HG03280 (cell line): Measurements from ENCODE around the gene SLC6A5.

Experiments
- ATAC-seq: cut with Tn5 transposase; IDR thresholded peaks from one replicate; pipeline ENCODE4 v1.9.1; 2021; ENCODE audit warnings: mild to moderate bottlenecking, moderate library complexity; ENCODE audit not compliant: unreplicated experiment

Gene SLC6A5

DNA sequence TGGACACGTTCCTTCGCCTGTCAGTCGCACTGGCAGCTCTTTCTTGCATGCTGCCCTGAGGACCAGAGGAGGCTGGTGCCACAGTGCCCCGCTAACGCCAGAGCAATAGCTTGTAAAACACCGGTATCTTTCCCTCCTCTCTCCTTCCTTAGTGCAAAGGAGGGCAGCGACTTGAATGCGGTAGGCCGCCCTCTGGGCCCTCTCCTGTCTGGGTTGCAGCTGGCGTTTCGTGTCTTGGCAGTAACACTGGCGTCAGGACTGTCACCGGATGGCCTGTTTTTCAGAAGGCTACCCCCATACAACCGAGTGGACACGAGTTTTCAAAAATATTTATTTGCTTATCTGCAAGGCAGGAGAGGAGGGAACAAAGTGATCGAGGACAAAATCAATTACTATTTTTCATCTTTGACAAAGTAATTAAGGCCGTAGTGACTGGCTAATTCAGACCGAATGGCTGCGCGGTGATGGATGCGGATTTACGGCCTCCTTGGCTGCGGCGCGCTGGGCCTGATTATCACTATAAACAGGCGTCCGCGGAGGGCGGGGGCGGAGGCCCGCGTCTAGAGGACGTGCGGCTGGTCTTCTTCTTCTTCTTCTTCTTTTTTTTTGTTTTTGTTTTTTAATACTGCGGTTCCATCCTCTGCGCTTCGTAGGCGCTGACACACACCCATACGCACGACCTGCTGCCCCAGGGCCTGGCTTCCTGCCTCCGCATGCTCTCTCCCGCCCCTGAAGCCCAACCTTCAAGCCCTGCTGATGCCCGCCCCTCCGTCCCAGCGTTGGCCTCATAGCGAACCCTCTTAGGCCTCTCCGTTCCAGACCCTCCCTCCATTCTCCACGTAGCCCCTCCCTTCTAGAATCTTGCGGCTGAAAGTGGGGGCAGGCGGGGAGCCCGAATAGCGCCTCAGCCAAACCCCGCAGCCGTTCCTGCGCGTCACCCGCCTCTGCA, 2.9 kb upstream of the SLC6A5 start:
- no peak for ATAC-seq

GRCh38 chr11:20597154-20597679, 2.2 kb upstream of the SLC6A5 start:
- no peak for ATAC-seq

- ATAC-seq = no peak
Observed at GRCh38 chr11:20597680-20598484, 1.5 kb upstream of the SLC6A5 start.

- no peak for ATAC-seq
Observed at GRCh38 chr11:20598492-20598891, 916 bp upstream of the SLC6A5 start.

DNA sequence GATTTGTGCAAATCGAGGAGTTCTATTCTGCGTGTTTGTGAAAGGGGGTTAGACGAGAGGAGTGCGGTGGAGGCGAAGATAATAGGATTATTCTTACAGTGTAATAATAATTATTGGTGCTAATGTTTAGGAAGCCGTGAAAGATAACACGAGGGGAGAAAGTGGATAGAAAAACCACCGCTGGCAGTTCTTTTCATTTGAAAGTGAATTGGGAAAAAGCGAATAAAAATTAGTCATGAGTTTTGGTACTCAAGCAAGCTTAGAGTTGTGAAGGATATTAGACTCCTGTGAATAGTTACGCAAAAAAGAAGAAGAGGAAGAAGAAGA, 575 bp downstream of the SLC6A5 start:
- no peak for ATAC-seq

DNA sequence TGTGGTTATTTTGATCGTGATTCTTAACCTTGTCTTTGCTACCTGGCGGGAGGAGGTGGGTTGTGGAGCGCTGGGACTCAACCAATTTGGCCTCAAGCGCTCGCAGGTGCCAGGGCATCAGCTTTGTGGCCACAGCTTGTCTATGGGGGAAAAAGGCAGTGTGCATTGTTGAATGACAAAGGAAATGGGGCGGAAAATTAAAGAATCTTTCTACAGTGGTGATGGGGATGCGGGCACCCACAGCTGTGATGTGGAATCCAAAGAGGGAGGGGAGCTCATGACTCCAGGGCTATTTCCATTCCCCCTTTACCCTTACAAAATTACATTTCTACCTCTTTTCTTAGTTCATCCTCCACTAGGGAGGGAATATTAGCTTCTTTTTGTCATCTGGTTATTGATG, 1.1 kb downstream of the SLC6A5 start:
- no peak for ATAC-seq

DNA sequence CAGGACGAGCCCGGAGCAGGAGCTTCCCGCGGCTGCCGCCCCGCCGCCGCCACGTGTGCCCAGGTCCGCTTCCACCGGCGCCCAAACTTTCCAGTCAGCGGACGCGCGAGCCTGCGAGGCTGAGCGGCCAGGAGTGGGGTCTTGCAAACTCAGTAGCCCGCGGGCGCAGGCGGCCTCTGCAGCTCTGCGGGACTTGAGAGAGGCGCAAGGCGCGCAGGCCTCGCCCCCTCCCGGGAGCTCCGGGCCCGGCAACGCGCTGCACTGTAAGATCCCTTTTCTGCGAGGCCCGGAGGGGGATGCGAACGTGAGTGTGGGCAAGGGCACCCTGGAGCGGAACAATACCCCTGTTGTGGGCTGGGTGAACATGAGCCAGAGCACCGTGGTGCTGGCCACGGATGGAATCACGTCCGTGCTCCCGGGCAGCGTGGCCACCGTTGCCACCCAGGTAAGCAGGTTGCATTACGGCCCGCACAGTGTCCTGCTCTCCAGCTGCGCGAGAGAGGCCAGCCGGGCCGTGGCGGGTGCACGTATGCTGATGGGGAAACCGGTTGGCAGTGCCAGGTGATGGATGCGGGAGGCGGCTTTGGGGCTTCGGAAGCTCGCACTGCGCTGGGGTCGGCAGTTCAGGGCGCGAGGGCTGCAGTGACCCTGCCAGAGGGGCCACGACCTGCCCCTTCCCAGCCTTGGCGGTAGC, 2.0 kb downstream of the SLC6A5 start:
- no peak for ATAC-seq

GRCh38 chr11:20604295-20604803, 4.9 kb downstream of the SLC6A5 start:
- ATAC-seq = no peak

- no peak for ATAC-seq
Observed at GRCh38 chr11:20604864-20605601, 5.6 kb downstream of the SLC6A5 start.

DNA sequence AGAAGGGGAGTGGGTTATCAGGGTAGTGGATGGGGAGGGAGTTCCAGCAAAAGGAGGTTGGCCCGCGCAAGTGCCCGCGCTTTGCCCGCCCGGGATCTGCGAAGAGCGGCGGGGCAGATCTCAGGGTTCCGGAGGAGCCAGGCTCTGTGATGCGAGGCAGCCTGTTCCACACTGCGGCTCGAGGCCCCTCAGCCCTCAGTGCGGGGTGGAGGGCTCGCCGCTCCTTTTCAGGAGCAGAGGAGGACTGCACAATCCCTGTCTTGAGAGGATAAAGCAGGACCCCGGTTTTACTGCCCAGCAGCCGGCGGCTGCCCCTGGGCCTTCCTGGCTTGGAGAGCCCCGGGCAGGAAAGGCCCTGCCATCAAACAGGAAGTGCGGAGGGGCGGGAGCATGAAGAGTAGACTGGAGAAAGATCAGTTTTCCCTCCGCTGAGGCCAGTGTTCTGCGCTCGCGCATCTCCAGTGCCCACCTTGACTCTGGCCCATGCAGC, 6.2 kb downstream of the SLC6A5 start:
- ATAC-seq = no peak

- no peak for ATAC-seq
Observed at GRCh38 chr11:20608934-20609333, 9.5 kb downstream of the SLC6A5 start.

DNA sequence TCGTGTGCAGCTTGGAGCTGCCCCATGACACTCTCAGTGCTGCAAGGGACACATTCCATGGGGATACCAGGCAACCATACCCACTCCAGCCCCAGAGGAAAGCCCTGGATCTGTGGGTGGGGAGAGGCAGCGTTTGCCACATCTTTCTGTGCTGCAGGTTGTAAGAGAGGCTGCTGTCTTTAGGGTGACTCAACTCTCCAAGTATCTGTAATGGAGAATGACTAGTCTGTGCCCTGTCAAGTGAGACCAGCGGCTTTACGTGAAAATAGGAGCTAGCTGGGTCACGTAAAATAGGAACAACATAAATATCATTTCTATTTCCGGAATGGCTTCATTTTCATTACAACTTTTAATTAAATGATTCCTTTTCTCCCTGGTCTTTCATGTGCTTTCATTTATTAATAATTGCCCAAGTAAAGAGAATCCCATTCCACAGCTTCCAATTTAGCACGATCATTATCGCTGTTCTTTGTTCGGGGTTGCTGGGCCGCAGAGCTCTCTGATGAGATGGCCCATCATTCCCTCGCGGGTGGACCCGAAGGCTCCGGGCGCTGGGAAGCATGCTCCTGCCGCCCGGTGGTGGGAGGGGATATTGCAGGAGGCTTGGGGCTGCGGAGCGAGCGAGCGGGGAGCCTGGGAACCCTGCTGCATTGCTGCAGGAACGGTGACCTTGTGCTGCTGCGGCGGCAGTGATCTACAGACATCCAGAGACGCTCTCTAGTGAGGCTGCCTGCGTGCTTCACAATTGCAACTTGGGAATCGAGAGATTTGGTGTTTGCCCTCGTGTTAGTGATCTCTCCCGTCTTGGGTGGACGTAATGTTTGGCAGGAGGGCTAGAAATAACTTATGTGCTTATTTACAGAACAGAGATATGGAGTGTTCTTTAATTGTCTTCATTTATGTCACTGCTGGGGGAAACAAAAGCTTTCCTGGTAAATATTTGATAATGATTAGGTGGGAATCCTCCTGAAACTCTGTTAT, 10.6 kb downstream of the SLC6A5 start:
- peak; percentile 97 for ATAC-seq

GRCh38 chr11:20610825-20611224, 11.4 kb downstream of the SLC6A5 start:
- ATAC-seq = no peak

- no peak for ATAC-seq
Observed at GRCh38 chr11:20611445-20611844, 12.0 kb downstream of the SLC6A5 start.

GRCh38 chr11:20611892-20612291, 12.5 kb downstream of the SLC6A5 start:
- no peak for ATAC-seq

DNA sequence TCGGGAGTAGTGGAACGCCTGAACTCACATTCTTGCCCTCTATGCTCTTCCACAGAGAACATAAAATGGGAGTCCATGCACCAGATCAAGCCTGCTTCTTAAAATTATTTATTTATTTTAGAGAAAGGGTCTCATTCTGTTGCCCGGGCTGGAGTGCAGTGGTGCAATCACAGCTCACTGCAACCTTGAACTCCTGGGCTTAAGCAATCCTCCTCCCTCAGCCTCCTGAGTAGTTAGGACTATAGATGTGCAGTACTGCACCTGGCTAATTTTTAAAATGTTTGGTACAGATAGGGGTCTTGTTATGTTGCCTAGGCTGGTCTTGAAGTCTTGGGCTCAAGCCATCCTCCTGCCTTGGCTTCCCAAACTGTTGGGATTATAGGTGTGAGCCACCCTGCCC, 13.0 kb downstream of the SLC6A5 start:
- ATAC-seq = no peak

DNA sequence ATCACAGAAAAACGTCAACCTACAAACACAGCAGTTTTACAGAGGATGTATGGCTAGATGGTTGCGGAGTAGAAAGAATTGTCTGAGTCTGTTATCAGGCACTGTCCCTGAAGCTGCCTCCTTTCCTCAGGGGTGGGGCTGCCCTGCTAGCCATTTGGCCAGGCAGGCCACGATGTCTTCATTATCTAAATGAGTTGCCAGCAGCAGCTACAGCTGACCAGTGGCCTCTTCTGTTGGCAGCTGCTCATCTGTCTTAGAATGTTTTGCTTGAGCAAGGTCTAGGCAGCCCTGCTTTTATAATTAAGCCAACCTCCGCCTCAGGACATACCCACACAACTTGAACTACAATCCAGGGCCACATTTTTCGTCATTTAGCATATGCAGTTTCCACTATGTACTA, 17.5 kb downstream of the SLC6A5 start:
- no peak for ATAC-seq

DNA sequence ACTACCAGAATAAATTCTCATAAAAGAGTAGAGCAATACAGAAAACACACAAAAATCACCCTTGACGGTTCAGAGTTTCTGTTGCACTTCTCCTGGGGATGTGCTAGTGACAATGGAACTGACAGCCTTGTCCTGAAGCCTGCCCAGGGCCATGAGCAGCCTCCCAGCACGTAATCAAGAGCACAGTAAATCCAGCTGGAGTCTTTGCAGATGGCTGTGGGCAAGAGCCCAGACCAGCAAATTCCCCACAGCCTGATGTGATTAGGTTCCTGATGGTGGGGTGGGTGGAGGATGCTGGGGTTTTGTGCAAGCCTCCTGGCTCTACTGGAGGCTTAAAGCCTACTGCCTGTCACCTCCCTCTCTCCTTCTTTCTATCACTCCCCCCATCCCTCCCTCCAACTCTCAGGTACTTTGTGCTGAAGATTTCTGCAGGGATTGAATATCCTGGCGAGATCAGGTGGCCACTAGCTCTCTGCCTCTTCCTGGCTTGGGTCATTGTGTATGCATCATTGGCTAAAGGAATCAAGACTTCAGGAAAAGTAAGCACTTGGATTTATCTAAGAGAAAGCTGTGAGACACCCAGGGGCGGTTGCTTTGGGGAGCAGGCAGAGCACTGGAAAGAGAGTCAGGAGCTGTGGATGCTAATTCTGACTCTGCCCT, 18.1 kb downstream of the SLC6A5 start:
- ATAC-seq = no peak
